GM18507 (cell line): ENCODE measurements around the gene CD247.
"Not testable (repeated sequence)": the region's sequence is repeated elsewhere in the genome, so short reads cannot be mapped to it uniquely, and the experiment has no call there.

Source experiments
- DNase-seq: peaks from one replicate; pipeline ENCODE4 v3.0.0; 2011; ENCODE audit warnings: low read depth; ENCODE audit not compliant: insufficient read length; ENCODE audit errors: extremely low spot score
- FAIRE-seq: peaks from 2 replicates; lab custom pipeline; 2011; peaks lifted over from hg19 to GRCh38; lab: Jason Lieb, UNC

CD247 gene

GRCh38 chr1:167518331-167518700 lies at the start of gene CD247:
Gene CD247, minus strand, starts transcription at chr1:167518529. Its CDS starts 64 bp downstream, at chr1:167518465.
- FAIRE-seq (peak; percentile 33), DNase-seq (no peak)

- no peak for FAIRE-seq
Measured at GRCh38 chr1:167567663-167568062, 49.3 kb upstream of the CD247 start.

GRCh38 chr1:167566766-167567165 lies 48.4 kb upstream of the CD247 start:
- FAIRE-seq = no peak

More at GRCh38 chr1:167567663-167568062, 49.3 kb upstream of the CD247 start:
- DNase-seq = no peak

GRCh38 chr1:167565922-167566321 lies 47.6 kb upstream of the CD247 start:
- no peak for DNase-seq
- no peak for FAIRE-seq

More at GRCh38 chr1:167566766-167567165, 48.4 kb upstream of the CD247 start:
- DNase-seq = no peak

- FAIRE-seq = no peak
Measured at GRCh38 chr1:167564612-167565270, 46.4 kb upstream of the CD247 start.

GRCh38 chr1:167563579-167564246 lies 45.4 kb upstream of the CD247 start:
- no peak for DNase-seq
- FAIRE-seq = no peak

More at GRCh38 chr1:167564612-167565270, 46.4 kb upstream of the CD247 start:
- DNase-seq = no peak

- no peak for FAIRE-seq
Measured at GRCh38 chr1:167562702-167563101, 44.4 kb upstream of the CD247 start.

GRCh38 chr1:167561753-167562152 lies 43.4 kb upstream of the CD247 start:
- FAIRE-seq (no peak), DNase-seq (no peak)

More at GRCh38 chr1:167562702-167563101, 44.4 kb upstream of the CD247 start:
- no peak for DNase-seq

GRCh38 chr1:167555971-167556714 lies 37.8 kb upstream of the CD247 start:
- peak; percentile 40 for DNase-seq
- FAIRE-seq = peak; percentile 93

GRCh38 chr1:167555072-167555471 lies 36.7 kb upstream of the CD247 start:
- not testable (repeated sequence) for FAIRE-seq, DNase-seq

- FAIRE-seq = no peak
- no peak for DNase-seq
Measured at GRCh38 chr1:167554028-167554779, 35.9 kb upstream of the CD247 start.

- FAIRE-seq (peak; percentile 94), DNase-seq (peak; percentile 95)
Measured at GRCh38 chr1:167553136-167554027, 35.1 kb upstream of the CD247 start, which contains the start of gene CREG1. Gene CREG1, minus strand, starts transcription at chr1:167553762.

GRCh38 chr1:167551362-167551761 lies 33.0 kb upstream of the CD247 start:
- no peak for DNase-seq
- no peak for FAIRE-seq

GRCh38 chr1:167548059-167548932 lies 30.0 kb upstream of the CD247 start:
- FAIRE-seq (no peak), DNase-seq (no peak)

GRCh38 chr1:167546935-167547334 lies 28.6 kb upstream of the CD247 start:
- FAIRE-seq (no peak), DNase-seq (no peak)

- peak; percentile 21 for FAIRE-seq
- no peak for DNase-seq
Measured at GRCh38 chr1:167545349-167545748, 27.0 kb upstream of the CD247 start.

GRCh38 chr1:167544447-167545093 lies 26.2 kb upstream of the CD247 start:
- FAIRE-seq (peak; percentile 73), DNase-seq (no peak)
